ENCODE measurements around the gene IFITM10.

The IFITM10 gene

GRCh38 chr11:1736447-1736992 is 13.9 kb downstream of the IFITM10 start:
- FAIRE-seq = no peak

GRCh38 chr11:1735271-1735670 is 15.1 kb downstream of the IFITM10 start:
- no peak for FAIRE-seq

- no peak for FAIRE-seq
Measured at GRCh38 chr11:1734641-1735081, 15.7 kb downstream of the IFITM10 start.

- FAIRE-seq = no peak
Measured at GRCh38 chr11:1733716-1734640, 16.4 kb downstream of the IFITM10 start.

- no peak for FAIRE-seq
Measured at GRCh38 chr11:1733009-1733715, 17.2 kb downstream of the IFITM10 start.

GRCh38 chr11:1732418-1733008 is 17.9 kb downstream of the IFITM10 start:
- FAIRE-seq = no peak

- FAIRE-seq = no peak
Measured at GRCh38 chr11:1731451-1732059, 18.8 kb downstream of the IFITM10 start.

GRCh38 chr11:1730059-1730629 is 20.3 kb downstream of the IFITM10 start:
- FAIRE-seq = no peak

- FAIRE-seq = no peak
Measured at GRCh38 chr11:1729692-1730011, 20.7 kb downstream of the IFITM10 start.

- FAIRE-seq = no peak
Measured at GRCh38 chr11:1728931-1729691, 21.3 kb downstream of the IFITM10 start.

GRCh38 chr11:1728301-1728700 is 22.1 kb downstream of the IFITM10 start:
- no peak for FAIRE-seq

GRCh38 chr11:1727861-1728260 is 22.5 kb downstream of the IFITM10 start:
- no peak for FAIRE-seq

- no peak for FAIRE-seq
Measured at GRCh38 chr11:1727096-1727690, 23.2 kb downstream of the IFITM10 start.

GRCh38 chr11:1719781-1720180 is 30.6 kb downstream of the IFITM10 start:
- FAIRE-seq = no peak

- no peak for FAIRE-seq
Measured at GRCh38 chr11:1718326-1718725, 32.1 kb downstream of the IFITM10 start.

GRCh38 chr11:1717745-1718144 is 32.6 kb downstream of the IFITM10 start:
- FAIRE-seq = no peak

- no peak for FAIRE-seq
Measured at GRCh38 chr11:1714908-1715885, 35.2 kb downstream of the IFITM10 start.

- no peak for FAIRE-seq
Measured at GRCh38 chr11:1708716-1709115, 41.7 kb downstream of the IFITM10 start.

- no peak for FAIRE-seq
Measured at GRCh38 chr11:1707751-1708150, 42.6 kb downstream of the IFITM10 start.

All from A204.1 (cell line).